Measurements from ENCODE around the gene UCHL3. TPM values are rescaled to one million over a fixed set of nuclear protein-coding genes. Genes with fewer than 3 reads are reported as not detected.

Gene UCHL3
- total and polyA plus RNA-seq, 8 donors, result 13.1 to 21.0 (median 19.2) TPM

DNA sequence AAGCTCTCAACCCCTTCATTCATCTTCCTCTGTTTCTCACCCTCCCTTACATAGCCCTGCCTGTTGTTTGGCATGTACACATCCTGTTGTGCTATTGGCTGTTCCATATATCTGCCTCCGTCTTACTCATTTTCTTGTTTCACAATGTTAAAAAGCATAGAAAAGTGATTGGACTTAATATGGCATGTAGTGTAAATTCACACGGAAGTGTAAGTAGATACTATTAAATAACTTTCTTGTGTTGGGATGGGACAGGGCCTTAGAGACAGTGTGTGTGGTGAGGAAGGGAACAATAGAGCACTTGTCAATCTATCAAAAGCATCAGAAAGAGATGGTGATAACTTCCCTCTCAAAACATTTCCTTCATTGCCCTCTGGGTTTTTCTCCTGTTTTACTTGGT, 98.9 kb downstream of the UCHL3 start:
- no peaks in the 10 kb centered on the region for H3K9me3 ChIP-seq
- DNase-seq (no peak), FAIRE-seq (no peak), ATAC-seq (no peak)
- TF ChIP-seq, protein P1, sequence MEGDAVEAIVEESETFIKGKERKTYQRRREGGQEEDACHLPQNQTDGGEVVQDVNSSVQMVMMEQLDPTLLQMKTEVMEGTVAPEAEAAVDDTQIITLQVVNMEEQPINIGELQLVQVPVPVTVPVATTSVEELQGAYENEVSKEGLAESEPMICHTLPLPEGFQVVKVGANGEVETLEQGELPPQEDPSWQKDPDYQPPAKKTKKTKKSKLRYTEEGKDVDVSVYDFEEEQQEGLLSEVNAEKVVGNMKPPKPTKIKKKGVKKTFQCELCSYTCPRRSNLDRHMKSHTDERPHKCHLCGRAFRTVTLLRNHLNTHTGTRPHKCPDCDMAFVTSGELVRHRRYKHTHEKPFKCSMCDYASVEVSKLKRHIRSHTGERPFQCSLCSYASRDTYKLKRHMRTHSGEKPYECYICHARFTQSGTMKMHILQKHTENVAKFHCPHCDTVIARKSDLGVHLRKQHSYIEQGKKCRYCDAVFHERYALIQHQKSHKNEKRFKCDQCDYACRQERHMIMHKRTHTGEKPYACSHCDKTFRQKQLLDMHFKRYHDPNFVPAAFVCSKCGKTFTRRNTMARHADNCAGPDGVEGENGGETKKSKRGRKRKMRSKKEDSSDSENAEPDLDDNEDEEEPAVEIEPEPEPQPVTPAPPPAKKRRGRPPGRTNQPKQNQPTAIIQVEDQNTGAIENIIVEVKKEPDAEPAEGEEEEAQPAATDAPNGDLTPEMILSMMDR (IDR thresholded peaks at IDR 0.05), result no peak
- no peaks in the 10 kb centered on the region for H3K36me3 ChIP-seq
- 97 to 98% methylated on average over 2 of the region's 2 CpGs for WGBS, 2 donors
- no peak overlapping the region for H3K27ac ChIP-seq
- no peak overlapping the region for H3K4me3 ChIP-seq
- intact Hi-C loops (cut with DNase I), result no loop called here
- H3K27me3 ChIP-seq, result no peaks in the 10 kb centered on the region
- no peaks in the 10 kb centered on the region for H3K4me1 ChIP-seq

GRCh38 chr13:75651013-75651412, 101.4 kb downstream of the UCHL3 start:
- H3K4me3 ChIP-seq, result no peak overlapping the region
- no peak for FAIRE-seq
- no peak for ATAC-seq
- 92 to 95% methylated on average over 2 of the region's 2 CpGs for whole genome bisulfite sequencing, 2 donors
- H3K4me1 ChIP-seq, result no peaks in the 10 kb centered on the region
- intact Hi-C loops (cut with DNase I), result no loop called here
- no peak overlapping the region for H3K27ac ChIP-seq
- no peaks in the 10 kb centered on the region for H3K27me3 ChIP-seq
- no peaks in the 10 kb centered on the region for H3K36me3 ChIP-seq
- H3K9me3 ChIP-seq, result no peaks in the 10 kb centered on the region
- TF ChIP-seq, protein P1 (IDR thresholded peaks at IDR 0.05), result no peak
- DNase-seq, result no peak

GRCh38 chr13:75652726-75653125, 103.1 kb downstream of the UCHL3 start:
- TF ChIP-seq, protein P1 (IDR thresholded peaks at IDR 0.05), result no peak
- DNase-seq (no peak), FAIRE-seq (no peak), ATAC-seq (no peak)
- H3K36me3 ChIP-seq, result no peaks in the 10 kb centered on the region
- 91 to 92% methylated on average over 2 of the region's 2 CpGs for WGBS, 2 donors
- no peaks in the 10 kb centered on the region for H3K4me1 ChIP-seq
- no peaks in the 10 kb centered on the region for H3K9me3 ChIP-seq
- intact Hi-C loops (cut with DNase I), result no loop called here
- H3K27ac ChIP-seq, result no peak overlapping the region
- H3K27me3 ChIP-seq, result no peaks in the 10 kb centered on the region
- H3K4me3 ChIP-seq, result no peak overlapping the region

Other genes starting within 250 kb of the UCHL3 start
- 10 to 100 TPM in 4 of 6 donors, 1 to 10 TPM in 2; 8.2 to 19.7 (median 10.5) TPM for gene TBC1D4, start 67.6 kb upstream of the UCHL3 start, total RNA-seq
- gene TBC1D4, start 67.6 kb upstream of the UCHL3 start, polyA plus RNA-seq, result 10 to 100 TPM in 1 of 2 donors, 1 to 10 TPM in 1; 9.4 to 18.4 TPM
- gene COMMD6, start 11.9 kb upstream of the UCHL3 start, total RNA-seq, result 10 to 100 TPM; 38.1 to 96.5 (median 54.1) TPM
- gene COMMD6, start 11.9 kb upstream of the UCHL3 start, polyA plus RNA-seq, result 10 to 100 TPM; 66.5 to 89.2 TPM
- 10 to 100 TPM; 14.7 to 47.8 (median 29.1) TPM for gene LMO7, start 86.5 kb downstream of the UCHL3 start, total RNA-seq
- gene LMO7, start 86.5 kb downstream of the UCHL3 start, polyA plus RNA-seq, result 10 to 100 TPM; 20.7 to 50.4 TPM